ENCODE data around the gene CMTM6. TPM values are rescaled to one million over a fixed set of nuclear protein-coding genes. Genes with fewer than 3 reads are reported as not detected.

Gene CMTM6
- total RNA-seq, 2 donors from 2014 or later: 56.6 to 69.6 TPM

Other genes starting within 250 kb of the CMTM6 start
- 10 to 100 TPM; 61.0 to 72.3 TPM for gene CMTM7, start 111.0 kb downstream of the CMTM6 start, total RNA-seq
- 10 to 100 TPM; 31.1 to 34.5 TPM for gene DYNC1LI1, start 68.0 kb upstream of the CMTM6 start, total RNA-seq
- 10 to 100 TPM; 70.1 to 78.6 TPM for gene CNOT10, start 182.3 kb upstream of the CMTM6 start, total RNA-seq